Activated naive CD8-positive, alpha-beta T cell treated with anti-CD3 and anti-CD28 coated beads, Interleukin-2, amount 10 ng/mL, durations not matched to agents 7 days and 5 days (primary cell): Measurements from ENCODE around the gene CSK. TPM values are rescaled to one million over a fixed set of nuclear protein-coding genes. Genes with fewer than 3 reads are reported as not detected.

Source experiments
- ATAC-seq: fragments of 150-1000 bp; cut with Tn5 transposase; one replicate; pipeline ENCODE4 v1.10.0; 2021; ENCODE audit warnings: low read depth, moderate library complexity
- POLR2A ChIA-PET: fragments of 350-600 bp; sonication (Branson Sonifier 250); formaldehyde crosslinking; loops from one replicate; lab custom pipeline; 2021; ENCODE audit warnings: antibody characterized with exemption; lab: Charles Lee
- DNase-seq: peaks from one replicate; pipeline ENCODE4 v3.0.0; 2021
- H3K27ac Mint-ChIP-seq: one replicate; pipeline ENCODE4 v1.8.0; 2022; ENCODE audit warnings: mild to moderate bottlenecking, mixed read lengths
- H3K27me3 Mint-ChIP-seq: one replicate; pipeline ENCODE4 v1.8.0; 2022; ENCODE audit warnings: mild to moderate bottlenecking, moderate library complexity, mixed read lengths
- H3K36me3 Mint-ChIP-seq: one replicate; pipeline ENCODE4 v1.8.0; 2021; ENCODE audit warnings: mild to moderate bottlenecking, mixed read lengths
- H3K4me1 Mint-ChIP-seq: one replicate; pipeline ENCODE4 v1.8.0; 2021; ENCODE audit warnings: mixed read lengths
- H3K4me3 Mint-ChIP-seq: one replicate; pipeline ENCODE4 v1.8.0; 2022; ENCODE audit warnings: mild to moderate bottlenecking, moderate library complexity, mixed read lengths
- H3K9me3 Mint-ChIP-seq: one replicate; pipeline ENCODE4 v1.8.0; 2021; ENCODE audit warnings: mixed read lengths
- total RNA-seq, 2 experiments: library from RNA; stranded (reverse); gene quantifications; one replicate each; pipeline ENCODE4 v1.2.3, GENCODE V29; 2021

The CSK gene
- total RNA-seq, 2 experiments from 2014 or later = 269 to 281 TPM

DNA sequence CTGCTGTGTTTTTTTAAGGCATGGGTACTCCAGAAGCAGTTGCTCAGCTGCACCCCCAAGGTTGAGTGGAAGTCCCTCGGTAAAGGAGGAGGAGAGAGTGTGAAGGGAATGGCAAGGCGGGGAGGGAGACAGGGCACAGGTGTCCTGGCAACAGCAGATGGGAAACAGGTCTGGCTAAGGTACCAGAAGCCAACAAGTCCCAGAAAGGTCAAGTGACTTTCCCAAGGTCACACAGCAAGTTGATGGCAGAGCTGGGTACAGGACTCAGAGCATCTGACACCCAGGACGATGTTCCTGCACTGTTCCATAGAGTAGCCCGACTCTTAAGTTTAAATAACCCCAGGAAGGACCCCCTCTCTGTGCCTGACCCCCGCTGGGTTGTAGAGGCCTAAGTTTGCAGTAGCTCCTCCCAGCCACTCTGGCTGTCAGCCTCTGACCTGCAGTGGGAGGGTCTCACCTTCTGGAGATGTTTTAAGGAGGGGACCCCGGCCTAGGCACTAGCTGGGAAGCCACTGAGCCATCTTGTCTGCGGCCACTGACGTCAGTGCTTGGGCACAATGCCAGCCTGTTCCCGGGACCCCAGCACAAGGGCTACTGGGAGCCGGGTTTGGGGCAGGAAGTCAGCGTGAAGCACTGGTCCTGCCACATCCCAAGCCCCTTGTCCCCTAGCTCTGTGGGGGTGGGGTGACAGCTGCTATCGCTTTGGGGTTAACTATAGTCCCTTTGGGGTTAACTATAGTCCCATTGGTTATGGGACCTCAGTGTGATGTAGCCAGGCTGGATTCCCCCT is 10.5 kb downstream of the CSK start:
- Mint-ChIP-seq H3K4me3 (peak overlapping the region; percentile 69), H3K27me3 (no peaks in the 10 kb centered on the region), H3K27ac (peak overlapping the region; percentile 87), H3K4me1 (peaks cover 73% of the 10 kb centered on the region), H3K36me3 (peaks cover 26% of the 10 kb centered on the region), H3K9me3 (no peaks in the 10 kb centered on the region)
- DNase-seq (no peak), ATAC-seq (no peak)
- POLR2A ChIA-PET = interaction anchor here (1.1 to 20.1 kb wide), 2 partner anchors 14 to 159 kb away, joined by 3 to 709 read pairs; partner anchors contain the start of gene CSK

DNA sequence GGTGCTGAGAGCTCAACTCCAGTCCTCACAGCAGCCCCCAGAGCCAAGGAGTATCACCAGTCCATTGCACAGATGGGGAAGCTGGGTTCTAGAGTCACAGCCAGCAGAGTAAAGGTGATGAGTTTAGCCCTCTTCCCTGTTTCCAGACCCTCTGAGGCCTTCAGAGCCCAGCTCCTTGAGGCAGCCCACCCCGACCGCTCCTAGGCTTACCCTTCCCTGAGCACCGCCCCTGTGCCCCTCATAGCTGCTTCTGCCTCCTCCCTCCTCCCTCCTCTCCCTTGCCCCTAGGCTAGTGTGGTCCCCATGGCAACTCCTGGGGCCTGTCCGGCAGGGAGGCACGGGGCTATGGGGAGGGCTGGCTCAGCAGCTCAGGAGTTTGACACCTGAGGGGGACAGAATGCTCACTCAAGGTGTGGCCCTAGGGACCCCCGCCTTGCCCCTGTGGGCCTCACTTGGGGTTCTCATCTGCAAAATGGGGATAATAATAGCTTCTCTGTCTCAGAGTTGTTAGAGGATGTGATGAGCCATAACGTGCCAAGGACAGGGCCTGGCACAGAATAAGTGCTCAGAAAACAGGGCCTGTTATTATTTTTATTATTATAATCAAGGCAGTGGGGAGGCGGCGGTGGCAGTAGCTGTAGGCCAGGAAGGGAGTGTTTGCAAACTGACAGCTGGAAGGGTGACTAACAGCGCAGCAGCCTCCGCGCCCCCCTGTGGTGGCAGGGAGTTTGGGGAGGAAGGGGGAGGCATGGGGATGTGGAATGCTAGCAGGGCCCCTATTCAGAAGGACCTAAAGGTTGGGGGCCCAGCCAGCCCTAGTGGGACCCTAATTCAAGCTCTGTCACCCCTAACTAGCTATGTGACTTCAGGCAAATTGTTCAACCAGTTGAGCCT is 11.5 kb downstream of the CSK start:
- Mint-ChIP-seq H3K36me3 (peaks cover 24% of the 10 kb centered on the region), H3K27ac (peak overlapping the region; percentile 87), H3K27me3 (no peaks in the 10 kb centered on the region), H3K9me3 (no peaks in the 10 kb centered on the region), H3K4me3 (peak overlapping the region; percentile 69), H3K4me1 (peaks cover 72% of the 10 kb centered on the region)
- ATAC-seq (peak; percentile 21), DNase-seq (peak; percentile 78)
- POLR2A ChIA-PET = interaction anchor here (0.5 to 20.1 kb wide), 7 partner anchors 10 to 160 kb away, joined by 3 to 709 read pairs (median 4); partner anchors contain the start of gene CSK

DNA sequence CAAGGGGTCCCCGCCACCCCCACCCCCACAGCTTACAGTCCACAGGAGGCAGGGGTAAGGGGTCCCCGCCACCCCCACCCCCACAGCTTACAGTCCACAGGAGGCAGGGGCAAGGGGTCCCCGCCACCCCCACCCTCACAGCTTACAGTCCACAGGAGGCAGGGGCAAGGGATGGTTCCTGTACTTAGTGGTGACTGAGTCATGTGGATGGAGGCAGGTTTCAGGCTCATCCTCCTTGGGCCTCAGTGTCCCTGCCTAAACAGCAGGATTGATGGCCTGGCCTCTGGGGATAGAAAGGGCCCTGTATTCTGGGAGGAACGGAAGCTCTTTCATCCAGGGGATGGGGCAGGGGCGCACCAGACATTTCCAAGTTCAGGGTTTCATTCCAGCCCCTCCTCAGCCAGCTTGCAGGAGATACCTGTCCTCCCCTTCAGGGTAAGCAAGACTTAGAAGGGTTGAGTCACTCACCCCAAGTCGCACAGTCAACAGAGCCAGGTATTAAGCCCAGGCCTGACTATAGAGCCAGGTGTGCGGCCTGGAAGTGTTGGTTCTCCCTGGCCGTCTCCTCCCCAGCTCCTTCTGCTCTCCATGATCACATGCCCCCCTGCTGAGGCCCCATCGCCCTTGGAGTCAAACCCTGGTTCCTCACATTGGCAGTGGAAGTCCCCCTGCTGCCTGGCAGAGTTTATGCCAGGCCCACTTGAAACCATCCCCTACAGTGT is 12.5 kb downstream of the CSK start:
- ATAC-seq (no peak), DNase-seq (no peak)
- peak overlapping the region; percentile 49 for H3K4me3 Mint-ChIP-seq
- H3K27ac Mint-ChIP-seq = peak overlapping the region; percentile 86
- H3K36me3 Mint-ChIP-seq = peaks cover 21% of the 10 kb centered on the region
- no peaks in the 10 kb centered on the region for H3K27me3 Mint-ChIP-seq
- POLR2A ChIA-PET = interaction anchor here (0.5 to 20.1 kb wide), 6 partner anchors 9 to 378 kb away, joined by 3 to 709 read pairs (median 4); partner anchors contain the start of gene CSK
- no peaks in the 10 kb centered on the region for H3K9me3 Mint-ChIP-seq
- H3K4me1 Mint-ChIP-seq = peaks cover 70% of the 10 kb centered on the region

DNA sequence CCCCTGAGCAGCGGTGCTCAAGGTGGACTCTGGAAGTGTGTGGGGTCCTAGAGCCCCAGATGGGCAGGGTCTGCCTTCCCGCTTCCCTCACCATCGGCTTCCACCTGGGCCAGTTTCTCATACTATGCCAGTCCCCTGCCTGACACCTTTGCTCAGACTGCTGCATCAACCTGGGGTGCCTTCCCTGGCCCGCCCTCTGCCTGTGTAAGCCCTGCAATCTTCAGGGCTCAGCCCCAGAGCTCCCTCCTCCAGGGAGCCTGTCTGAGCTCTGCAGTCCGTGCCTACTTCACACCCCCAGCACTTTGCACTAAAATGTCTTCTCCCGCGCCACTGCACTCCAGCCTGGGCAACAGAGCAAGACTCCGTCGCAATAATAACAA is 13.1 kb downstream of the CSK start:
- POLR2A ChIA-PET = interaction anchor here (1.7 to 20.1 kb wide), 2 partner anchors 16 to 75 kb away, joined by 4 to 709 read pairs; partner anchors contain the start of gene CSK
- ATAC-seq (no peak), DNase-seq (no peak)
- peak overlapping the region; percentile 86 for H3K27ac Mint-ChIP-seq
- peak overlapping the region; percentile 49 for H3K4me3 Mint-ChIP-seq
- H3K9me3 Mint-ChIP-seq = no peaks in the 10 kb centered on the region
- H3K27me3 Mint-ChIP-seq = no peaks in the 10 kb centered on the region
- peaks cover 70% of the 10 kb centered on the region for H3K4me1 Mint-ChIP-seq
- H3K36me3 Mint-ChIP-seq = peaks cover 17% of the 10 kb centered on the region

DNA sequence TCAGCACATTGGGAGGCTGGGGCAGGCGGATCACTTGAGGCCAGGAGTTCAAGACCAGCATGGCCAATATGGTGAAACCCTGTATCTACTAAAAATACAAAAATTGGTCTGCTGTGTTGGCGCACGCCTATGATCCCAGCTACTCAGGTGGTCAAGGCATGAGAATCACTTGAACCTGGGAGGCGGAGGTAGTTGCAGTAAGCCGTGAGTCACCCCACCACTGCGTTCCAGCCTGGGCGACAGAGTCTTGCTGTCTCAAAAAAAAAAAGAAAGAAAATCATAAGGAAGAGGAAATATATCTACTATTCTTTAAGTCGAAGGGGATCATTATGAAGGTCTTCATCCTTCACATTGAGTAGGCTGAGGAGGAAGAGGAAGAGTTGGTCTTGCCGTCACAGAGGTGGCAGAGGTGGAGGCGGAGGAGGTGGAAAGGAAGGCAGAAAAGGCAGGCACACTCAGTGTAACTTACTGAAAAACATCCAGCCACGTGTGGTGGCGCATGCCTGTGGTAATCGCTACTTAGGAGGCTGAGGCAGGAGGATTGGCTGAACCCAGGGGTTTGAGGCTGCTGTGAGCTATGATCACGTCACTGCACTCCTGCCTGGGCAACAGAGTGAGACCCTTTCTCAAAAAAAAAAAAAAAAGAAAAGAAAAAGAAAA is 14.2 kb downstream of the CSK start:
- Mint-ChIP-seq H3K27ac (peak overlapping the region; percentile 83), H3K27me3 (no peaks in the 10 kb centered on the region), H3K4me3 (peak overlapping the region; percentile 59), H3K36me3 (peaks cover 16% of the 10 kb centered on the region), H3K4me1 (peaks cover 66% of the 10 kb centered on the region), H3K9me3 (no peaks in the 10 kb centered on the region)
- ATAC-seq (peak; percentile 13), DNase-seq (no peak)
- POLR2A ChIA-PET = interaction anchor here (0.8 to 20.1 kb wide), 2 partner anchors 17 to 23 kb away, joined by 3 to 709 read pairs; partner anchors contain the start of gene CSK

DNA sequence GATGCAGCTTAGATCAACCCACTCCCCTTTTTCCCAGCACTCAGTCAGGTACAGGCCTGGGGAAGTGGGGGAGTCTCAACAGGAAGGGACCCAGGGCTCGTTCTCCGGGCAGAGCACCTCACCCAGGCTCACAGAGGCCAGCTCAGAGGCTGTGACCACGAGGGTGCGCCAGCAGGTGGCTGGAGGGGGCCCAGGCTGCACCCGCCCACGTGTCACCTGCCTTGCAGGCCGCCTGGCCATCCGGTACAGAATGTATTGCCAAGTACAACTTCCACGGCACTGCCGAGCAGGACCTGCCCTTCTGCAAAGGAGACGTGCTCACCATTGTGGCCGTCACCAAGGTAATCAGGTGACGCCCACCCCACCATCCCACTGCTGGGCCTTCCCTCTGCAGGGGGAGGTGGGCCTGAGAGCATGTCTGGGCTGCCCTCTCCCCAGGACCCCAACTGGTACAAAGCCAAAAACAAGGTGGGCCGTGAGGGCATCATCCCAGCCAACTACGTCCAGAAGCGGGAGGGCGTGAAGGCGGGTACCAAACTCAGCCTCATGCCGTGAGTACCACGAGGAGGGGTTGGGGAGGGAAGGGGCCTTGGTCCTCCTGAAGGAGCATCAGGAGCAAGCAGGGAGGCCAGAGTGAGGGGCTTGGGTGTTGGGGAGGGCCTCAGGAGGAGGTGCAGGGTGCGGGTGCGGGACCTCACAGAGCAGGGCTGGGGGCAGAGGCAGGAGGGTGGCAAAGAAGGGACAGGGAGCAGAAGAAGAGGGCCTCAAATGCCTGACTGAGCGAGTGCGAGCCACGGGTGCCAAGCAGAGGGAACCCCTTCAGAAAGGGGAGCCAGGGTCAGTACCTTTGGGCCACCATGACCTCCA is 16.7 kb downstream of the CSK start:
- peak; percentile 37 for DNase-seq
- H3K4me1 Mint-ChIP-seq = peaks cover 42% of the 10 kb centered on the region
- POLR2A ChIA-PET = interaction anchor here (0.6 to 20.1 kb wide), 3 partner anchors 20 to 127 kb away, joined by 3 to 709 read pairs (median 4); partner anchors contain the start of gene CSK
- H3K27me3 Mint-ChIP-seq = no peaks in the 10 kb centered on the region
- peaks cover 9% of the 10 kb centered on the region for H3K36me3 Mint-ChIP-seq
- peak overlapping the region; percentile 76 for H3K27ac Mint-ChIP-seq
- no peak for ATAC-seq
- H3K9me3 Mint-ChIP-seq = no peaks in the 10 kb centered on the region
- H3K4me3 Mint-ChIP-seq = no peak overlapping the region

DNA sequence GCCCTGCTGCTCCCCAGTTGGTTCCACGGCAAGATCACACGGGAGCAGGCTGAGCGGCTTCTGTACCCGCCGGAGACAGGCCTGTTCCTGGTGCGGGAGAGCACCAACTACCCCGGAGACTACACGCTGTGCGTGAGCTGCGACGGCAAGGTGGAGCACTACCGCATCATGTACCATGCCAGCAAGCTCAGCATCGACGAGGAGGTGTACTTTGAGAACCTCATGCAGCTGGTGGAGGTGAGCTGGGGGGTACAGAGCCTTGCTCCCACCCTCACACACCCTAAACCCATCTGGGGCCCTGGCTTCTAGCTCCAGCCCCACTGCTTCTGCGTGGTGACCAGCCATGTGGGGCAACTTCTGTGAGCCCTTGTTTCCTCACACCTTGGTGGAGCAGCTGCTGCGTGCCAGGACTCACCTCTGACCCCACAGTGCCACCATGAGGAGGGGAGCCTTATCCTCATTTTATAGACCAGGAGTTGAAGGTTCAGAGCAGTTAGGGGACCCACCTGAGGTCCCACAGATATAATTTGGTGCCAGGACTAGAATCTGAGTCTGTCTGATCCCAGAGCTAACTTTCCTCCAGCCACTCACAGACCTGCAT is 17.5 kb downstream of the CSK start:
- ATAC-seq = no peak
- no peaks in the 10 kb centered on the region for H3K27me3 Mint-ChIP-seq
- peaks cover 15% of the 10 kb centered on the region for H3K36me3 Mint-ChIP-seq
- no peaks in the 10 kb centered on the region for H3K9me3 Mint-ChIP-seq
- peak overlapping the region; percentile 76 for H3K27ac Mint-ChIP-seq
- no peak overlapping the region for H3K4me3 Mint-ChIP-seq
- POLR2A ChIA-PET = interaction anchor here (1.4 to 20.1 kb wide), 2 partner anchors 19 to 21 kb away, joined by 4 to 709 read pairs; partner anchors contain the start of gene CSK
- H3K4me1 Mint-ChIP-seq = peaks cover 38% of the 10 kb centered on the region
- DNase-seq = no peak

DNA sequence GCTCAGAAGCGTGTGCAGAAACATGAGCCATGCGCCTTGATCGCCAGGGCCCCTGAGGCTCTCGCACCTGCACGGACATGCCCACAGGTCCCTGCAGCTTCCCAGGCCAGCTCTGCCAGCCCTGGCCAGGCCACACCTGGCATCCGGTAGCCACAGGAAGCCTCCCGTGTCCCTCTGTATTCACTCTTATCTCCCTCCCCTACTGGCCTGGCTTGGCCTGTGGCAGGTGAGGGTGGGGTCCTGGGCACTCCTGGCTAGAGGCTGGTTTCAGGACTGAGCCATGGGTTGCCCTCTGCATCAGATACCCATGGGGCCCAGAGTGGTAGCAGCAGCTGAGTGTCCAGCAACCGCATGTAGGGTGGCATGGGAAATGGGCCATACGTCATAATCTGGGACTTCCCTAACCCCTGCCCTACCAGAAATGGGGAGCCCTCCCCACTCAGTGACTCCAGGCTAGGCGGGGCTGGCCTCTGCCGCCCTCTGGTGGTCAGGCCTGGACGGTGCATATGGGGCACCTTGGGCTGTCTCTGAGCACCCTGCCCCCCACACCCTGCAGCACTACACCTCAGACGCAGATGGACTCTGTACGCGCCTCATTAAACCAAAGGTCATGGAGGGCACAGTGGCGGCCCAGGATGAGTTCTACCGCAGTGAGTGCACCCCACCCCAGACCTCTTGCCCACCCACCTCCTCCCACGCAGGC is 18.1 kb downstream of the CSK start:
- ATAC-seq (peak; percentile 80), DNase-seq (peak; percentile 92)
- H3K27ac Mint-ChIP-seq = peak overlapping the region; percentile 76
- no peaks in the 10 kb centered on the region for H3K27me3 Mint-ChIP-seq
- H3K4me1 Mint-ChIP-seq = peaks cover 33% of the 10 kb centered on the region
- H3K36me3 Mint-ChIP-seq = peaks cover 18% of the 10 kb centered on the region
- H3K4me3 Mint-ChIP-seq = no peak overlapping the region
- no peaks in the 10 kb centered on the region for H3K9me3 Mint-ChIP-seq
- POLR2A ChIA-PET = interaction anchor here (1.4 to 20.1 kb wide), 2 partner anchors 19 to 21 kb away, joined by 4 to 709 read pairs; partner anchors contain the start of gene CSK

DNA sequence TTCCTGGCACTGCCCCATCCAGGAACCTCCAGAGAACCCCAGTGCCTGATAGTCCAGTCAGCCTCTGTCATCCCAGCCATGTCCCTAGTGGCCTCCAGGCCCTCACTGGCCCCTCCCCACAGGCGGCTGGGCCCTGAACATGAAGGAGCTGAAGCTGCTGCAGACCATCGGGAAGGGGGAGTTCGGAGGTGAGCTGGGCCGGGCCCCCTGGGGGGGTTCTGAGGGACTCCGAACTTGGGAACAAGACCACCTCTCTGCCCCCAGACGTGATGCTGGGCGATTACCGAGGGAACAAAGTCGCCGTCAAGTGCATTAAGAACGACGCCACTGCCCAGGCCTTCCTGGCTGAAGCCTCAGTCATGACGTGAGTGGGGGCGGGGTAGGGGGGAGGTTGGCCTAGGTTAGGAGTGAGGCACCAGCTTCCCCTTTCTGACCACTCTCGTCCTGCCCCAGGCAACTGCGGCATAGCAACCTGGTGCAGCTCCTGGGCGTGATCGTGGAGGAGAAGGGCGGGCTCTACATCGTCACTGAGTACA is 18.7 kb downstream of the CSK start:
- peaks cover 27% of the 10 kb centered on the region for H3K4me1 Mint-ChIP-seq

DNA sequence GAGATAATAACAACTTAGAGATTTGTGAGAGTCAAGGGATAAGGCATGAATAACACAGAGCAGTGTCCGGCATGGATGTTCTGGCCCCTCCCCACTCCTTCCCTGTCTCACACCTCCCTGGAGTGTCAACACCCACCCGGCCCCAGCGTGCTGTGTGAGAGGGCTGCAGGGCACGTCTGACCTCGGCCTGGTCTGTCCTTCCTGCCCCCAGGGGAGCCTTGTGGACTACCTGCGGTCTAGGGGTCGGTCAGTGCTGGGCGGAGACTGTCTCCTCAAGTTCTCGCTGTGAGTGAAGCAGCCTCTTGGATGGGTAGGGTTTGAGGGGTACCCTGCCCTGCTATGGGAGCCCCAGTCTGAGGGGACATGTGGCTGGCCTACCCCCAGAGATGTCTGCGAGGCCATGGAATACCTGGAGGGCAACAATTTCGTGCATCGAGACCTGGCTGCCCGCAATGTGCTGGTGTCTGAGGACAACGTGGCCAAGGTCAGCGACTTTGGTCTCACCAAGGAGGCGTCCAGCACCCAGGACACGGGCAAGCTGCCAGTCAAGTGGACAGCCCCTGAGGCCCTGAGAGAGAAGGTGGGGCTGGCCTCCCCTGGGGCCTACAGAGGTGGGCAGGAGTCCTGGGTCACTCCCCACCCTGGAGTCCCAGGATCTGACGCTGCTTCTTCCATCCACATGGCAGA is 19.6 kb downstream of the CSK start:
- H3K27ac Mint-ChIP-seq = no peak overlapping the region
- ATAC-seq (no peak), DNase-seq (no peak)
- H3K9me3 Mint-ChIP-seq = no peaks in the 10 kb centered on the region
- H3K4me1 Mint-ChIP-seq = peaks cover 25% of the 10 kb centered on the region
- no peaks in the 10 kb centered on the region for H3K27me3 Mint-ChIP-seq
- H3K36me3 Mint-ChIP-seq = peaks cover 16% of the 10 kb centered on the region
- POLR2A ChIA-PET = interaction anchor here (20.1 kb wide), 1 partner anchor 23 kb away, joined by 709 read pairs; the partner anchor contains the start of gene CSK
- no peak overlapping the region for H3K4me3 Mint-ChIP-seq

More for the DNA sequence above, 18.7 kb downstream of the CSK start:
- Mint-ChIP-seq H3K27me3 (no peaks in the 10 kb centered on the region), H3K9me3 (no peaks in the 10 kb centered on the region), H3K4me3 (no peak overlapping the region), H3K36me3 (peaks cover 18% of the 10 kb centered on the region), H3K27ac (no peak overlapping the region)
- POLR2A ChIA-PET = interaction anchor here (20.1 kb wide), 1 partner anchor 22 kb away, joined by 709 read pairs; the partner anchor contains the start of gene CSK
- DNase-seq = no peak
- no peak for ATAC-seq
